Measurements from ENCODE around the gene GNB1. TPM values are rescaled to one million over a fixed set of nuclear protein-coding genes. Genes with fewer than 3 reads are reported as not detected.
A peak's percentile ranks its signal among the peaks of the same experiment; 100 is the strongest.

The GNB1 gene
- polyA plus RNA-seq, 3 donors: 250 to 287 (median 267) TPM

- DNase-seq: no peak
Observed at GRCh38 chr1:1914971-1915692, 24.2 kb upstream of the GNB1 start, which contains the start of gene CALML6. CALML6 (plus strand) TSS chr1:1915260; CDS start chr1:1915281, 21 bp downstream.

GRCh38 chr1:1914101-1914970 lies 23.4 kb upstream of the GNB1 start:
- DNase-seq: no peak

GRCh38 chr1:1911350-1912041 lies 20.6 kb upstream of the GNB1 start:
- no peak for DNase-seq

DNA sequence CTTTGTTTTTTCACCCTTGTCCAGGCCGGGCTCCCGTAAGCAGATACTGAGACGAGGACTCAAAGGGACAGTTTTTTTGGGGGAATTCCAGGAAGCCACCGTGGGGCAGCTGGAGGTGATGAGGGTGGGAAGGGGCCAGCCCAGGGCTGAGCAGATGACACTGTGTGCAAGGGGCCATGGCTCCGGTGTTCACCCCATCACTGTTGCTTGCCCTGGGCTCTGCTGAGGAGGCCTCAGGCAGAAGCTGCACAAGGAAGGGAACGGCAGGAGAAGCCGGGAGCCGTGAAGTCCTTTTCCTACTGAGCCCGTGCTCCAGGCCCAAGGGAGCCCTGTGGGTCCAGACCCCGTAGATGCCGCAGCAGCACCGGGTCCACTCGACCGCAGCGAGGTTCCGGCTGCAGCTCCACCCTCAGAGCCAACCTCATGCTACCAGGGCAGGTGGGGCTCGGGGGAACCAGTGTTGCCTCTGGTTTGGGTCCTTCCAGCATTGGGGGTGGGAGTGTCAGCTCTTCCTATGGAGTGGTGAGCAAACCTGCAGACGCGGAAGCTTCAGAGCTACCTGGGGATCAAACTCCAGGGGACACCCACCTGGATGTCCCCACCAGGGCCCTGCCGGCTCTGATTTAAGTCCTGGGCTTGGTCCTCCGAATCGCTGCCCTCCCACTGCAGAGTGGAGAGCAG lies 19.9 kb upstream of the GNB1 start:
- no peak for DNase-seq

GRCh38 chr1:1910033-1910465 lies 19.2 kb upstream of the GNB1 start:
- DNase-seq: no peak

DNA sequence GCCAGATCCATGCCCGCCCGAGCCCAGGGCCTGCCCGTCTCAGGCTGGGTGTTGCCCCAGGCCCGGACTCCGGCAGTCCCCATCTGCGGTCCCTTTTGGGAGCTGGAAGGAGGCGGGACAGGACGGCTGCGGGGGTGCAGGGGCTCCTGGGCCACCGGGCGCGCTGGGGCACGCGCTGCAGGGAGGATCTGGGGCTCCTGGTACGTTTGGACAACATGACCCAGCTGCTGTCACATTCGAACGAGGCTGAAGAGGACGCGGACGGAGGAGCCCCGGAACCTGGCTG lies 17.6 kb upstream of the GNB1 start:
- DNase-seq: no peak

GRCh38 chr1:1907098-1907736 lies 16.3 kb upstream of the GNB1 start:
- no peak for DNase-seq

- DNase-seq: peak; percentile 79
Observed at GRCh38 chr1:1906185-1907097, 15.6 kb upstream of the GNB1 start.

DNA sequence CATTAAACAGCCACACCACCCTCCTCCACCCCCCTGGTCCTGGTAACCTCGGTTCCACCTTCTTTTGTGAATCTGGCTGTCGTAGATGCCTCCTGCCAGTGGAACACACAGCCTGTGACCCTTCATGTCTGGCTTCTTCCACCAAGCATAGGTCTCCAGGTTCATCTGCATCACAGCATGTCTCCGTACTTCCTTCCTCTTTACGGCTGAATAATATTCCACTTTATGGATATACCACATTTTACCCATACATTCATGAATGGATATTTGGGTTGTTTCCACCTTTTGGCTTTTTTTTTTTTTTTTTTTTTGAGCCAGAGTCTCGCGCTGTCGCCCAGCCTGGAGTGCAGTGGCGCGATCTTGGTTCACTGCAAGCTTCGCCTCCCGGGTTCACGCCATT lies 12.3 kb upstream of the GNB1 start:
- DNase-seq: no peak

DNA sequence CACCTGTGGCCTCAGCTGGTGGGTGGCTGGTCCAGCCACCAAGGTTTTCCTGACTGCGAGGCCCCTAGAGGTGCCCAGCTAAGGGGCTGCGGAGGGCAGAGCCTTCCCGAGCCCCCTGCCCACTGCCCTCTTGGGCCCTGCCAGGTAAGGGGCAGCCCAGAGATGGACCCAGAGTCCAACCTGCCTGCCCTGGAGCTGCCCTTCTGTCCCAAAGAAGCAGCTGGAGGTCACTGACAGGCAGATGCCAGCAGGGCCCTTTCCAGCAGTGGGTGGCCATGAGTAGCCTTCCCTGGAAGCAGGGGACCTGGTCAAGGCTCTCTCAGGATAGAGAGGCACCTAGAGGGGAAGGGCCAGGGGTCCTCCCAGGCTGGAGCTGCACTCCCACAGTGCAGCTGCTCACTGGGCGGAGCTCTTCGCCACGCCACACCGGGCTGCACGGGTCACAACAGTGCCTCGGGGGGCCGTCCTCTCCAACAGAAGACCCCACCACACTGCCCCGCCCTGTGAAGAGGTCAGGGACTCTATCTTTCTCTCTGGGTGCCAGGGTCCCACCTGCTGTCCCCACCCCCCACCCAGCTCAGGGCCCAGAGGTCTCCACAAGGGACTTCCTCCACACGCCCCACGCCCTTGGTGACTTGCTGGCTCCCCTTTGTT lies 10.9 kb upstream of the GNB1 start:
- no peak for DNase-seq

- no peak for DNase-seq
Observed at GRCh38 chr1:1900883-1901640, 10.2 kb upstream of the GNB1 start.

GRCh38 chr1:1899967-1900327 lies 9.1 kb upstream of the GNB1 start:
- DNase-seq: no peak

GRCh38 chr1:1899266-1899966 lies 8.5 kb upstream of the GNB1 start:
- no peak for DNase-seq

DNA sequence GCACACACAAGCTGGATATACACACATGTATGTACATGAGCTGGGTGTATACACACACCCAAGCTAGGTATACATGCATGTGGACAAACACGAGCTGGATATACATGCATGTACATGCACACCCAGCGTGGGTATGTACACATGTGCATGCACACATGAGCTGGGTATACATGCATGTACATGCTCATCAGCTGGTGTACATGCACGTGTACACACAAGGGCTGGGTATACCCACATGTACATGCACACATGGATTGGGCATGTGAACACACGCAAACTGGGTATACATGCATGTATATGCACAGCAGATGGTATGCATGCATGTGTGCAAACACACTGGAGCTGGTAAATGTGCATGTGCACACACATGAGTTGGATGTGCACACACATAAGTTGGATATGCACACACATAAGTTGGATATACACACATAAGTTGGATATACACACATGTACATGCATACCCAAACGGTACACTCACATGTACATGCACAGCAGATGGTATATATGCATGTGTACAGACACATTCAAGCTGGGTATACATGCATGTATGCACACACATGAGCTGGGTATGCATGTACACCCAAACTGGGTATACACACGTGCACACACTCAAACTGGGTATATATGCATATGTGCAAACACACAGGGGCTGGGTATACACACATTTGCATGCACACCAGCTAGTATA lies 7.5 kb upstream of the GNB1 start:
- DNase-seq: no peak

GRCh38 chr1:1895456-1896336 lies 4.8 kb upstream of the GNB1 start:
- no peak for DNase-seq

DNA sequence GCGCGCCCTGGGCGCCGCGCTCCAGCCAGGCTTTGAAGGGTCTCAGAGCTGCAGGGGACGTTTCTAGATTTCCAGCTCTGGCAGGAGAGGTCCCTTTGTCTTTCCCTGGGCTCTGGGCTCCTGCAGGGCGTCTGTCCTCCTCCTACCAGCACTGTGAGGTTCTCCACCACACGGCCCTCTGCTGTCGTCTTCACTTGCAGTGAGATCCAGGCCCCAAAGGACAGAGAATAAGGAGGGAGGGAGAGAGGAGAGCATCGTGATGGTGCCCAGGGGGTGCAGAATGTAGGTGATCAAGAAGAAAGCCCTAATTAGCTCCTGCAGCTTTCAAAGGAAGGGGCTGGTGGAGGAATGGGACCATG lies 4.2 kb upstream of the GNB1 start:
- DNase-seq: no peak
